Measurements from ENCODE around the gene SH3BP2.

Gene SH3BP2

DNA sequence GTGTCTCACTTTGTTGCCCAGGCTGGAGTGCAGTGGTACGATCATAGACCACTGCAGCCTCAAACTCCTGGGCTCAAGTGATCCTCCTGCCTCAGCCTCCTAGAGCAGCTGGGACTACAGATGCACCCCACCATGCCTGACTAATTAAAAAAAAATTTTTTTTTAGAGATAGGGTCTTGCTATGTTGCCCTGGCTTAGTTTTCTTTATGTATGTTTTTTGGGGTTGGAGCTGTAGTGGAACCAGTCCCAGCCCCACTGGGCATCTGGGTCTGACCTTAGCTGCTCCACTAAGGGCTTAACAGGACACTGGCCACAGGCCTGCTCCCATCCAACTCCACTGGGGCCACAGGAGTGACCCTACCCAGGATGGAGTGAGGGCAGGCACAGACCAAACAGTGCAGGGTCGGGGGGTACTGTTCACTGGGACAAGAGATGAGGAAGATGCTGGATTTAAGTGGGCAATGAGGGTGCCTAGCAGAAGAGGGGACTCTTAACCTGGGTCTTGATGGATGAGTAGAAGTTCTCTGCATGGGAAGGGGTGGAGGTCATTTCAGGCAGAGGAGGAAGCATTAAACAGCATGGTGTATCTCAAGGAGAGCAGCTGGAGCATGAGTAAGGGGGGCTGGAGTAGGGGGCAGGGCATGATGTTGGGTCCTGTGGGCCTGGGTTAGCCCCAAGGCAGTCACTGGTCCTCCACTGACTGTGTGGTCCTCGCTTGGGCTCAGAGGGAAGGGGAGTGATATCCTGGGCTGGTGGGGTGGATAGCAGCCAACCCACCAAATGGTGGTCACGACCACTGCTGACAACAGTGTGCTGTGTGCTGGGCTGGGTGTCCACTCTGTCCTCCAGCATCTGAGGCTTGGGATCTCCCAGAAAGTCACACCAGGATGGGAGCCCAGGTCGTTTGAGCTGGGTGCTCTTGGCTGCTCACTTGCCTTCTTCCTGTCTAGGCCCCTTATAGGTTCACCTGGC lies 26.6 kb downstream of the SH3BP2 start:
- no peak for DNase-seq (ENCODE audit: low read depth in 2 of 2)

DNA sequence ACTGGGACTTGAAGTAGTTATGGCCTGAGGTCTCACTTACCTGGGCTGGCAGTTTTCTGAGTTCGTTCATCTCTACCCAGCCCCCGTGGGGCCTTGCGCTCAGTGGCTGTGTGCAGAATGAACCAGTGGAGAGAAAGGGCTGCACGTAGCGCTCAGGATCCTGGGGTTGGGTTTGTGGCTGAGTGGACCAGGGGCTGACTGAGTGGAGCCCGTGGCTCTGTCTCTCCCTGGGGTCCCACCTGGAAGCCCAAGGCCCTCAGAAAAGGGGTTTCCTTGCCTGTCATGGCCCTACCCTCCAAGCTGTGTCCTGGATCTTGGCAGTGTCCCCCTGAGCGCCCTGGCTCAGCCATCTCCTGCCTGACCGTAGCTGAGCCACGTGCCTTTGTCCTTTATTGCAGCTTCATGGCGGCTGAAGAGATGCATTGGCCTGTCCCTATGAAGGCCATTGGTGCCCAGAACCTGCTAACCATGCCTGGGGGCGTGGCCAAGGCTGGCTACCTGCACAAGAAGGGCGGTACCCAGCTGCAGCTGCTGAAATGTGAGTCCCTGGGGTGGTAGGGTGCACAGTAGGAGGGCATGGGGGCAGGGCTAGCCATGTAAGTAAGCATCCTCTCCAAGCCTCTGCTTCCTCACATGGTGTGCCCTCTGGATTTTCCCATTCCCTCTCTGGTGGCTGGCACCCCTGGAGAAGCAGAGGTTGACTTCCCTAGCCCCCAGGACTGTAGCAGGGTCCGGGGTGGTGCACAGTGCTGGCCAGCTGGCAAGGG lies 27.5 kb downstream of the SH3BP2 start:
- no peak for DNase-seq (ENCODE audit: low read depth in 2 of 2)

DNA sequence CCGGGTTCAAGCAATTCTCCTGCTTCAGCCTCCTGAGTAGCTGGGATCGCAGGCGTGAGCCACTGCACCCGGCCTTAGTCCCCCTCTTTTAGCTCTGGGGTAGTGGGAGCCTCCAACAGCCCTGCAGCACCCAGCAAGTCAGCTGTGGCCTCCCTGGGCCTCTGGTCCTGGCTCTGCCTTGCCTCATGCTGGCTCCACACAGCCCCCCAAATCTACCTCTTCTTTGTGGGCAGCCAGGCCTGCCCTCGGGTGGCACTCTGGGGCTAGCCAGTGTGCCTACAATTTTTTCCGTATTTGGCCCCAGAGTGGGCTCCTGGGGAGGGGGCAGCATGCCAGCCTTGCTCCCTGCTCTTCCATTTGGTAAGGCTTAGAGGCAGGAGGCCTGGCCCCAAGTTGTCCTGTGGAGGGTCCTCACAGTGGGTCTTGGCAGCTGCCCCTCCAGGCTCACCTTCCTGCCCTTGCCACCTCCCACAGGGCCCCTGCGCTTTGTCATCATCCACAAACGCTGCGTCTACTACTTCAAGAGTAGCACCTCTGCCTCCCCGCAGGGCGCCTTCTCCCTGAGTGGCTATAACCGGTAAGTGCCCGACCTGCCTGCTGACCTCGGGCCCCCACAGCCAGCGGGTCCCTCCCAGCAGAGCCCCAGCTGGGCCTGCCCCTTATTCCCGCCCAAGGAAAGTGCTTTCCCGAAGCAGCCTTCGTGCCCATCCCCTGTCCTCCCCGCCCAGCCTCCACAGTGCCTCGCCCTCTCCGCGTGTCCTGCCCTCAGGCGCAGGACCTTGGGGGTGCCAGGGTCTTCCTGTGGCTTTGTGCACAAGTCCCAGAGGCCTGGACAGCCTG lies 29.8 kb downstream of the SH3BP2 start:
- no peak for DNase-seq (ENCODE audit: low read depth in 2 of 2)

DNA sequence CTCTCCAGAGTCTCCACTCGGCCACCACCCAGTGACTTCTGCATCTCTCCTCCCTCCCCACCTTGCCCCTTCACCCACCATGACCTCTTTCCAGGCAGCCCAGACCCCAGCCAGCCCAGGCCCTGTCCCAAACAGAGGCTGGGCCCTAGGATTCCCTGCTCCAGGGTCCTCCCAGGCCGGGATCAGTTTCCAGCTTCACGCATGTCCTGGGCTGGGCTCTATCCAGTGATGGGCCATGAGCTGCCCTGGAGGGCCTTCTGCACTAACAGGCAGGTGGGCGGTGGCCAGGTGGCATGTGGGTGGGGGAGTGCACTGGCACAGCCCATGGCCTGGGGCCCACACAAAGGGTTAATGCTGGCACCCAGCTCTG lies 30.4 kb downstream of the SH3BP2 start:
- DNase-seq (ENCODE audit: low read depth in 2 of 2): no peak

DNA sequence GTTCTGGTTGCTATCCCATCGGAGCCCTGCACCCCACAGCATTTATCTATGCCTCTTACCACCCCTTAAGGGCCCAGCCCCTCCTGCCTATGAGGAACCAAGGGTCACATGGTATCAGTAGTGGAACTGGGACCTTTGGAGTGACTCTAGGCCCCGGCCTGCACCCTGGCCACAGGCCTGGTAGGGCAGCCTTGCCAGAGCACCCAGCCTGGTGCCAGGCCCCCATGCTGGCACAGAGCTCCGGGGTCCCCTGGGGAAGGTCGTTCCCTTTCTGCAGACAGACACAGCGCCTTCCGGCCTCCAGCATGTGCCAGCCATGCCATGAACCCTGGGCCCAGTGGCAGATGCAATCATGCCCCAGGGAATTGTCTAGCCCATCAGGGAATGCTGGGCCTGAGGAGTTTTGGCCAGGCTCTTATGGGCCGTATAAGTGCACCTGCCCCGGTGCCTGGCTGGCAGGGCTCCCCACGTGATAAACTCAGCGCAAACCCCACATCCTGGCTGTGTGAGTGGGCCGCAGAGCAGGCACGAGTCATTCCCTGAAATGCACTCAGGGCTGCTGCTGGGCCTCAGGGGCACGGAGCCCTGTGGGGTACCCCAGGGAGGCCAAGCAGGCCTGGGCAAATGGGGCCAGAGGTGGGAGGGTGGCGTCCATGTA lies 30.9 kb downstream of the SH3BP2 start:
- no peak for DNase-seq (ENCODE audit: low read depth in 2 of 2)

DNA sequence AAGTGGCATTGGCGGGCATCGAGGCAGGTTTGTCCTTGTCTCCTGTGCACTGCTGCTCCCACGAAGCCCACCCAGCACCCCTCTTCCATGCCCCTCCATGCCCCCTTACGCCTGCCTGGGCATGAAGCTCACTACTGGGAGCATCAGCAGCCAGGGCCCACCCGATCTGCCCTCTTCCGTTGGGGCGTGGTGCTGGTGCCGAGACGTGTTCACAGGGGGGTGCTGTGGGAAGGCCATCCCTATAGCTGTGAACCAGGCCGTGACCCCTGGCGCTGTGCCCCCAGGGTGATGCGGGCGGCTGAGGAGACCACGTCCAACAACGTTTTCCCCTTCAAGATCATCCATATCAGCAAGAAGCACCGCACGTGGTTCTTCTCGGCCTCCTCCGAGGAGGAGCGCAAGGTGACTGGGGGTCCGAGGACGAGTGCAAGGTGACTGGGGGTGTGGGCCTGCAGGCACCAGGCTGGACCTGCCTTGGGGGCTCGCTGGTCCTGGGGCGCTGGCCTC lies 31.5 kb downstream of the SH3BP2 start:
- no peak for DNase-seq (ENCODE audit: low read depth in 2 of 2)

DNA sequence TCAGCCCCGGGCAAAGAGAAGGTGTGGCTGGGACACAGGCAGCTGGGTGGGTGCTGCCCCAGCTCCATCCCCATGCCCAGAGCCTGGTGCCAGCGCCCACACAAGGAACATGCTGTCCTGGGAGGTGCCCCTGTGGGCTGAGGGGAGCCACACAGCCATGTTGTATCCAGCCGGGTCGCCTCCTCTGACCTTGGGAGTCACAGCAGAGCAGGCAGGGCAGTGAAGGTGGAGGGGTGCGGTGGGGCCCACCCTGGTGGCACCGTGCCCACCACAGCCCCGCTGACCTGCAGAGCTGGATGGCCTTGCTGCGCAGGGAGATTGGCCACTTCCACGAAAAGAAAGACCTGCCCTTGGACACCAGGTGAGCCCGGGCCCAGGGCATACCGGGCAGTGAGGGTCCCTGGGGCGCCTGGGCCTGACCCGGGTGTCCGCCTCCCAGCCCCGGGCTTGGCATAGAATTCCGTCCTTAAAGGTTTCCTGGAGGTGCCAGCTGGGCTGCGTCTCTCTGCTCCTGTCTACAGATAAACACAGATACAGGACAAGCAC lies 32.0 kb downstream of the SH3BP2 start:
- DNase-seq (ENCODE audit: low read depth in 2 of 2): no peak

DNA sequence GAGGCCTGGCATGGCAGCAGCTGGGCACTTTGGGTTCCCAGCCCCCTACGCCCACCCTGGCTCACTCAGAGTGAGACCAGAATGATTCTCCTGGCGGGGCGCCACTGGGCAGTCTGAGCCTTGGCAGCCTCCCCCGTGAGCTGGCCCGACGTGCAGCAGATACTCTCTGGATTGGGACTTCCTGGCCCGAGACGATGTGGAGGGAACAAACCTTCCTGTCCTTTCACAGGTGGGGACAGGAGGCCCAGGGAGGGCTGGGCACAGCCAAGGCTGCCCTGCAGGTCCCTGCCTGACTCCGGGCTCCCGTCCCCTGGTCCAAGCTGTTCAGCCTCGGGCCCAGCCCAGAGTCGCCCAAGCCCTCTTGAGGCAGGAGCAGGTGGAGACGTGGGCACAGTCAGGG lies 32.9 kb downstream of the SH3BP2 start:
- no peak for DNase-seq (ENCODE audit: low read depth in 2 of 2)

DNA sequence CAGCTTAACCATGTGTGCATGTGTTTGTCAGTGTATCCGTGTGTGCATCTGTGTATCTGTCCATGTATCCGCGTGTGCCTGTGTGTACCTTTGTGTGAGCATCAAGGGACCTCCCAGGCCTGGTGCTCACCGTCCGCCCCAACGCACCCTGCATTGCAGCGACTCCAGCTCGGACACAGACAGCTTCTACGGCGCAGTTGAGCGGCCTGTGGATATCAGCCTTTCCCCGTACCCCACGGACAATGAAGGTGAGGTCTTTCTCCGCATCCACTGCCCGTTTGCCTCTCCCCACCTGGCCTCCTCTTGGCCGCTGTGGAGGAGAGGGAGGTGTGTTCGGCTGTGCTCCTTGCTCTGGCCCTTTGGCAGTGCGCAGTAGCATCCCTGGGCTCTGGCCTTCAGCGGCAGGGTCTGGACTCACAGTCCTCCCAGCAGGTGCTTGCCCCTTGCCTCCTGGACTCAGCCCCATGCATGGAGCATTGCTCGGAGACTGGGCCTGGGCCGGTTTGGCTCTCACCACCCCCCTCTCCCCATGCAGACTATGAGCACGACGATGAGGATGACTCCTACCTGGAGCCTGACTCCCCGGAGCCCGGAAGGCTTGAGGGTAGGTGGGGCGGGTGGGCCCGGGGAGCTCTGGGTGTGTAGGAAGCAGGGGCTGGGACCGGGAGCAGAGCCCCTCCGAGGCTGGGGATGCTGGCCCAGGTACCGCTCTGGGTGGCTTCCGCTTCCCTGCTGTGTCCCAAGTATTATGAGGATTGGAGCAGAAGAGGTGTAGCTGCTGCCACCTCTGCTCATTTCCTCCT lies 34.4 kb downstream of the SH3BP2 start:
- no peak for DNase-seq (ENCODE audit: low read depth in 2 of 2)

DNA sequence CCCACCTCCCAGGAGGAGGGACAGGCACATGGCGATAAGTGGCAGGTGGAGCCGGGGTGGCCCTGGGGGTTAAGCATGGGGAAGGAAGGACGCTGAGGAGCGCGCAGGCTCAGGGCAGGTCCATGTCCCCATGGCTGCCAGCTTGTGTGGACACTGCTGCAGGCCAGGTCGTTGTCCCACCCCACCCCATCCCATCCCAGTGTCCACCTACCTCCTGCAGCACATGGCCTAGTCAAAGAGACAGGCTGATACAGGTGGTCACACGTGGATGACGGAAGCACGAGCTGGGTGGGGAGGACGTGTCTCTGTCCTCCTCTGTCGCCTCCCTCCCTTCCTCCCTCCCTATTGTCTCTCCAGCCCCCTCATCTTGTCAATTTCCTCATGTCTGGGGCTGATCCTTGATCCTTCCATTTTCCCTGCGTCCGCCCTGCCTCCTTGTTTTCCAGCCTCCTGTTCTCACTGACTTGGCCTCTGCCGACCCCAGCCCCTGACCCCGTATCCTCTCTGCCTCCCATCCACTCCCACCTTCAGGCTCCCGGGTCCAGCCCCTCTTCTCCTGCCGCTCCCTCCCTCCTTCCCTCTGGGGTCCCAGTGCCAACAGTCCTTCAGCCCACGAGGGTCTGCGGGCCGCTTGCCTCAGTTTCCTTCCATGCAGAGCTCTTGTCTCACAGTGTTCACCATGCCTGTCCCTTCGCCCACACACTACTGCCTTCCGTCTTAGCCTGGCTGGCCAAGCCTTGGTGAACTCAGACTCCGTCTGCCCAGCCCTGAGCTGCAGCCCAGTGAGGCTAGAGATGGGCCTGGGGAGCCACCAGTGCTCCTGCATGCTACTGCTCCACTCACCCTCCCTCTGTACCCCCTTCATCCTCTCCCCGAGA lies 35.2 kb downstream of the SH3BP2 start:
- no peak for DNase-seq (ENCODE audit: low read depth in 2 of 2)

DNA sequence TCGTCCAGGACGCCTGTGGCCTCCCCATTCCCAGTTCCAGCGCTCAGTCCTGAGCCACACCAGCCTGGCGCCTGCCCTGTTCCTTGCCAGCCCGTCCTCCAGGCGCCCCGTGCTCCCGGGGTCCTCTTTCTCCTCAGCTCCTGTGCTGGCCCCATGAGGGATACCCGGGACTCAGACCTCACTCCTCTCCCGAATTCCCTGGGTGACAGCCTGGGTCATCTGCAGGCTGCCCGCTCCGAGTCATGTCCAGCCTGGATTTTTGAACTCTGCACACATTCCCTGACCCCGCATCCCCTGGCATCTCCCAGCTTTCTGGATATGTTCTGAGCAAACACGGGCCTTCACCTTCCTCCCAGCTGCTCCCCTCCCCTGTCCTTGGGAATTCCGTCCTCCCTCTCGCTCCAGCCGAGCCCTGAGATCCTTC lies 35.9 kb downstream of the SH3BP2 start:
- no peak for DNase-seq (ENCODE audit: low read depth in 2 of 2)

DNA sequence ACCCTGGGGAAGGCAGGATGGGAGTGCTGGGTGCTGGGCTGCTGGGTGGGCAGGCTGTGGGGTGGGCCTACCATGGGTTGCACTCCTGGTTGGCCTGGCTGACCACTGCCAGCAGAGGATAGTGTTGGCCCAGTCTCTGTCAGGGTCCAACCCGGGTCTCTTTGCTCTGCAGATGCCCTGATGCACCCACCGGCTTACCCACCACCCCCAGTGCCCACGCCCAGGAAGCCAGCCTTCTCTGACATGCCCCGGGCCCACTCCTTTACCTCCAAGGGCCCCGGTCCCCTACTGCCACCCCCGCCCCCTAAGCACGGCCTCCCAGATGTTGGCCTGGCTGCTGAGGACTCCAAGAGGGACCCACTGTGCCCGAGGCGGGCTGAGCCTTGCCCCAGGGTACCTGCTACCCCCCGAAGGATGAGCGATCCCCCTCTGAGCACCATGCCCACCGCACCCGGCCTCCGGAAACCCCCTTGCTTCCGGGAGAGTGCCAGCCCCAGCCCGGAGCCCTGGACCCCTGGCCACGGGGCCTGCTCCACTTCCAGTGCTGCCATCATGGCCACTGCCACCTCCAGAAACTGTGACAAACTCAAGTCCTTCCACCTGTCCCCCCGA lies 36.5 kb downstream of the SH3BP2 start:
- DNase-seq (ENCODE audit: low read depth in 2 of 2): no peak

DNA sequence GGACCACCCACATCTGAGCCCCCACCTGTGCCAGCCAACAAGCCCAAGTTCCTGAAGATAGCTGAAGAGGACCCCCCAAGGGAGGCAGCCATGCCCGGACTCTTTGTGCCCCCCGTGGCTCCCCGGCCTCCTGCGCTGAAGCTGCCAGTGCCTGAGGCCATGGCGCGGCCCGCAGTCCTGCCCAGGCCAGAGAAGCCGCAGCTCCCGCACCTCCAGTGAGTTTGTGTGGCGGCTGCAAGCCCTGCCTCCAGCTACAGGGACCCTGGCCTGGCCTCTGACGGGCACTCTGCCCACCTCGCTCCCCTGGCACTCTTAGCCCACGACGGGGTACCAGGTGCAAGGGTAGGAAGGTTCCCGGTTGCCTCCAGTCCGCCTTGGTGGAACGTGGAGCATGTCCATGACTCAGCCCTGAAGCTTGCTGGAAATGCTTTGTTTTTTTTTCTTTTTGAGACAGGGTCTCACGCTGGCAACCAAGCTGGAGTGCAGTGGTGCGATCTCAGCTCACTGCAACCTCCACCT lies 37.1 kb downstream of the SH3BP2 start:
- no peak for DNase-seq (ENCODE audit: low read depth in 2 of 2)

DNA sequence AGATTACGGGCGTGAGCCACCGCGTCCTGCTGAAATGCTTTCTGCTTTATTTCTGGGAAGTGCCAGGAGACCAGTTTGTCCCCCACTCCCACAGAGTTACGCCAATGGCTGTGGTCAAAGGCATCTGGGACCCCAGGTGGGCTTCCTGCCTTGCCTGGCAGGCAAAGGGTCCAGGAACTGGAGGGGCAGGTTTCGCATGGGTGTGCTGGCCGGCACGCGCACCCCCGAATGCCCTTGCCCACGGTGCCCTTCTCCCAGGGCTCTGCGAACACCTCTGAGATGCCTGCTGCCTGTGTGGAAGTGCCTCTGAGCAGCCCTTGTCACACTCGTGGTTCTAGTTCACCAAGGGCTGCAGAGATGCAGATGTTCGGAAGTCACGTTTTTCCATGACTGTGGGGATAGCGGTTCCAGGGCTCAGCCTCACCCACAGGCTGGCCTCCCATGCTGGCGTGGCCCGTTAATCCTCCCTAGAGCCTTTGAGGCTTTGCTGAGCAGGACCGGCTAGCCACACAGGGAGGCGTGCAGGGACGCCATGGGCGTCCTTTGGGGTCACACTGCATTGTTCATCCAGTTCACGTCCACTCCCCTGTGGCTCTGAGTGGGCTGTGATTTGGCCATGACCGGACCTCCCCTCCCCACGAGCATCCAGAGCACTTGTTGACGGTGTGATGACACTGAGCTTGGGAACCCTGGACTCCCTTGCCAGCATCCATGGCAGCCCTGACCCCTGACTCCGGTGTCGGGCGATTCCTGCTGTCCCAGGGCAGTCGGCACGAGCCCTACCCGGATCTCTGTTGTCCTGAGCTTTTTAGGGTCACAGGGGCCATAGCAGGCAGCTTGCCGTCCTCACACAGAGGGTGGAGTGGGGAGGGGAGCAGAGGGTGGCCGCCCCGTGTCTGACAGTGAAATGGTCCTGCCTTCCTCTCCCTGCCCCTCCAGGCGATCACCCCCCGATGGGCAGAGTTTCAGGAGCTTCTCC lies 38.0 kb downstream of the SH3BP2 start:
- no peak for DNase-seq (ENCODE audit: low read depth in 2 of 2)

DNA sequence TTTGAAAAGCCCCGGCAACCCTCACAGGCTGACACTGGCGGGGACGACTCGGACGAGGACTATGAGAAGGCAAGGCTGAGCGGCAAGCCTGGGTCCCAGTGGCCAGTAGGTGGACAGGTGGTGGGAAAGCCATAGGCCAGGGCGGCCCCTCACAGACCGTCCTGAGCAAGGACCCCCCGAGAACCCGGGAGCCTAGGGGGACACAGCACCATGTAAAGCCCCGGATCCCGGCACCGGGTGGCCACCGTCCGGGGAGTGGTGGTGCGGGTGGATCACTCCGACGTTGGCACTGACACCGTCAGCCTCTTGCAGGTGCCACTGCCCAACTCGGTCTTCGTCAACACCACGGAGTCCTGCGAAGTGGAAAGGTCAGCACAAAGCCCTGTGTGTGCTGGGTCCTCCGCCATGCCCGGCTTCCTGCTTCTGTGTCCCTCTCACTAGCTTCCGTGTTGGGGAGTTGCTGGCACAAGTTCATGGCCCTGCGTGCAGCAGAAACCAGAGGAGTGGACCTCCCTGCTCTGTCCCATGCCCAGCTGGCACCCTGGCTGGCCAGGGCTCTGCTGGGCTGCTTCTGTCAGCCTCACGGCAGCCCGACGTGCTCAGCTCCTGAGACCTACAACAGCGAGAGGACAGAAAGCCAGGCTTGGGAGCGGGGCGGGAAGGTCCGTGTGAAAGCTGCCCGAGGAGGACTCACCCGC lies 38.9 kb downstream of the SH3BP2 start:
- no peak for DNase-seq (ENCODE audit: low read depth in 2 of 2)

DNA sequence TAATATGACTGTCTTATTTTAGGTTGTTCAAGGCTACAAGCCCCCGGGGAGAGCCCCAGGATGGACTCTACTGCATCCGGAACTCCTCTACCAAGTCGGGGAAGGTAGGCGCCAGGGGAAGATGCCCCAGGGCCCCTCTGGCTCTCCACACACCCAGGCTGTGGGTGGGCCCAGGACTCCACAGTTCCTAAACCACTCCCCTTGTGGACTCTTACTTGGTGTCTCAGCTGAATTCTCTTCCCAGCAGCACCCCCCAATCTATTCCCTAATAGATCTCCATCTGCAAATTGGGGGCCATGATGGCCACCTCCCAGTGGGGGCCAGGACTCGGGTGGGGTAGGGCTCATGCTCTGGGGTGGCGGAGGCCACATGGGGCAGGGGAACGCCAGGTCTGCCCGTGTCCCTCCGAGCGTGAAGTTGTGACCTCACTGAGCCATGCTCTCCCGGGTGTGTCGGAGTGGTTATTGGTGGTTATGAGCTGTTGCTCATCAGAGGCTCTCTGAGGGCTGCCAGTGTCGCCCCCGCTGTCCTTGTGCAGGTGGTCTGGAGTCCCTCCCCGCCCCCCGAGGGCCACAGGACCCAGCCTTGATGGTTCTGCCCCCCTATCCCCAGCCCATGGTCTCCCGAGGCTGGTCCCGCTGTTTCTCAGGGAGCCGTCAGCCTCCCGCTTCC lies 39.6 kb downstream of the SH3BP2 start:
- DNase-seq (ENCODE audit: low read depth in 2 of 2): no peak

Data from activated CD8-positive, alpha-beta memory T cell treated with anti-CD3 and anti-CD28 coated beads for 4 hours (primary cell).